Measurements from ENCODE around the gene DBH. TPM values are rescaled to one million over a fixed set of nuclear protein-coding genes. Genes with fewer than 3 reads are reported as not detected.

DBH gene
- total RNA-seq, 1 donor from 2014 or later = not detected

- intact Hi-C loops (cut with DNase I) = no loop called here
- no peak for ATAC-seq
- Histone ChIP-seq H3K27me3 (peaks cover 53% of the 10 kb centered on the region), H3K9me3 (no peaks in the 10 kb centered on the region), H3K36me3 (no peaks in the 10 kb centered on the region), H3K4me3 (no peak overlapping the region), H3K4me1 (no peaks in the 10 kb centered on the region), H3K27ac (no peak overlapping the region)
- no peak for TF ChIP-seq CTCF (IDR thresholded peaks at IDR 0.05)
- no peak for DNase-seq
Measured at GRCh38 chr9:133612816-133613215, 23.3 kb upstream of the DBH start.

GRCh38 chr9:133613432-133613831 is 22.7 kb upstream of the DBH start:
- intact Hi-C loops (cut with DNase I) = no loop called here
- no peak overlapping the region for H3K4me3 ChIP-seq
- no peak for TF ChIP-seq CTCF (IDR thresholded peaks at IDR 0.05)
- no peak overlapping the region for H3K27ac ChIP-seq
- H3K9me3 ChIP-seq = no peaks in the 10 kb centered on the region
- no peaks in the 10 kb centered on the region for H3K36me3 ChIP-seq
- H3K4me1 ChIP-seq = no peaks in the 10 kb centered on the region
- DNase-seq (no peak), ATAC-seq (no peak)
- peaks cover 51% of the 10 kb centered on the region for H3K27me3 ChIP-seq

GRCh38 chr9:133614056-133614455 is 22.1 kb upstream of the DBH start:
- no peak overlapping the region for H3K27ac ChIP-seq
- no peaks in the 10 kb centered on the region for H3K9me3 ChIP-seq
- H3K36me3 ChIP-seq = no peaks in the 10 kb centered on the region
- ATAC-seq = no peak
- peaks cover 46% of the 10 kb centered on the region for H3K27me3 ChIP-seq
- H3K4me3 ChIP-seq = no peak overlapping the region
- no peaks in the 10 kb centered on the region for H3K4me1 ChIP-seq
- DNase-seq = no peak
- intact Hi-C loops (cut with DNase I) = no loop called here
- no peak for TF ChIP-seq CTCF (IDR thresholded peaks at IDR 0.05)

- intact Hi-C loops (cut with DNase I) = no loop called here
- H3K4me3 ChIP-seq = no peak overlapping the region
- no peak for TF ChIP-seq CTCF (IDR thresholded peaks at IDR 0.05)
- H3K4me1 ChIP-seq = no peaks in the 10 kb centered on the region
- H3K9me3 ChIP-seq = no peaks in the 10 kb centered on the region
- no peaks in the 10 kb centered on the region for H3K36me3 ChIP-seq
- H3K27ac ChIP-seq = no peak overlapping the region
- ATAC-seq (no peak), DNase-seq (no peak)
- H3K27me3 ChIP-seq = peaks cover 42% of the 10 kb centered on the region
Measured at GRCh38 chr9:133614678-133615077, 21.5 kb upstream of the DBH start.

GRCh38 chr9:133615186-133615585 is 21.0 kb upstream of the DBH start:
- no peak for DNase-seq
- H3K27me3 ChIP-seq = peaks cover 37% of the 10 kb centered on the region
- H3K4me3 ChIP-seq = no peak overlapping the region
- no peak for TF ChIP-seq CTCF (IDR thresholded peaks at IDR 0.05)
- no peak overlapping the region for H3K27ac ChIP-seq
- no peaks in the 10 kb centered on the region for H3K36me3 ChIP-seq
- intact Hi-C loops (cut with DNase I) = no loop called here
- H3K4me1 ChIP-seq = no peaks in the 10 kb centered on the region
- ATAC-seq = no peak
- no peaks in the 10 kb centered on the region for H3K9me3 ChIP-seq

GRCh38 chr9:133615606-133616188 is 20.5 kb upstream of the DBH start:
- no peaks in the 10 kb centered on the region for H3K36me3 ChIP-seq
- ATAC-seq (no peak), DNase-seq (no peak)
- no peaks in the 10 kb centered on the region for H3K4me1 ChIP-seq
- no peak for TF ChIP-seq CTCF (IDR thresholded peaks at IDR 0.05)
- peaks cover 32% of the 10 kb centered on the region for H3K27me3 ChIP-seq
- no peak overlapping the region for H3K4me3 ChIP-seq
- H3K27ac ChIP-seq = no peak overlapping the region
- H3K9me3 ChIP-seq = no peaks in the 10 kb centered on the region
- intact Hi-C loops (cut with DNase I) = no loop called here
